Mesodermal cell (in vitro differentiated cells): ENCODE results near the gene OR12D1.

Source experiments
- H3K27ac ChIP-seq: 2 replicates; pipeline ENCODE4 v1.7.0; 2013; ENCODE audit warnings: mild to moderate bottlenecking, low read depth, low read length, moderate library complexity; ENCODE audit not compliant: severe bottlenecking
- H3K36me3 ChIP-seq: 2 replicates; pipeline ENCODE4 v1.7.1; 2013; ENCODE audit warnings: mild to moderate bottlenecking, low read length, moderate library complexity; ENCODE audit not compliant: control insufficient read depth, insufficient read depth
- H3K4me1 ChIP-seq: one replicate; pipeline ENCODE4 v1.7.1; 2013; ENCODE audit warnings: mild to moderate bottlenecking, low read length; ENCODE audit not compliant: insufficient read depth, control insufficient read depth, poor library complexity, severe bottlenecking
- H3K4me3 ChIP-seq: 2 replicates; pipeline ENCODE4 v1.7.0; 2013; ENCODE audit warnings: low read length, control low read depth, mild to moderate bottlenecking; ENCODE audit not compliant: insufficient read depth, poor library complexity, severe bottlenecking; ENCODE audit errors: extremely low read depth
- H3K9me3 ChIP-seq: 2 replicates; pipeline ENCODE4 v1.7.1; 2013; ENCODE audit warnings: mild to moderate bottlenecking, low read length, moderate library complexity; ENCODE audit not compliant: control insufficient read depth
- WGBS, 2 experiments: methylation state at CpG; one replicate each; pipeline ENCODE4 v1.1.5; 2013; ENCODE audit warnings: missing lambda C conversion rate in 2 of 2; ENCODE audit not compliant: insufficient coverage in 2 of 2; 5-methylcytosine and 5-hydroxymethylcytosine counted together

OR12D1 gene

DNA sequence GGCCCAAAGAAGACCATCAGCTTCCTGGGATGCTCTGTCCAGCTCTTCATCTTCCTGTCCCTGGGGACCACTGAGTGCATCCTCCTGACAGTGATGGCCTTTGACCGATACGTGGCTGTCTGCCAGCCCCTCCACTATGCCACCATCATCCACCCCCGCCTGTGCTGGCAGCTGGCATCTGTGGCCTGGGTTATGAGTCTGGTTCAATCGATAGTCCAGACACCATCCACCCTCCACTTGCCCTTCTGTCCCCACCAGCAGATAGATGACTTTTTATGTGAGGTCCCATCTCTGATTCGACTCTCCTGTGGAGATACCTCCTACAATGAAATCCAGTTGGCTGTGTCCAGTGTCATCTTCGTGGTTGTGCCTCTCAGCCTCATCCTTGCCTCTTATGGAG is 47.3 kb downstream of the OR12D1 start:
- WGBS, 2 experiments = 92 to 94% methylated on average over 4 to 5 of the region's 6 CpGs
- no peaks in the 10 kb centered on the region for H3K36me3 ChIP-seq
- no peak overlapping the region for H3K4me3 ChIP-seq
- no peaks in the 10 kb centered on the region for H3K4me1 ChIP-seq
- H3K27ac ChIP-seq = no peak overlapping the region
- H3K9me3 ChIP-seq = no peaks in the 10 kb centered on the region

- no peak overlapping the region for H3K4me3 ChIP-seq
- H3K36me3 ChIP-seq = no peaks in the 10 kb centered on the region
- WGBS, 2 experiments = 89 to 93% methylated on average over 1 to 2 of the region's 2 CpGs
- no peaks in the 10 kb centered on the region for H3K9me3 ChIP-seq
- H3K27ac ChIP-seq = no peak overlapping the region
- no peaks in the 10 kb centered on the region for H3K4me1 ChIP-seq
These were observed 50.6 kb downstream of the OR12D1 start for GRCh38 chr6:29465279-29465678.

- WGBS, 2 experiments = 83 to 100% methylated on average over 1 to 2 of the region's 2 CpGs
- Histone ChIP-seq H3K27ac (no peak overlapping the region), H3K4me3 (no peak overlapping the region), H3K36me3 (no peaks in the 10 kb centered on the region), H3K9me3 (no peaks in the 10 kb centered on the region), H3K4me1 (no peaks in the 10 kb centered on the region)
These were observed 51.1 kb downstream of the OR12D1 start for GRCh38 chr6:29465801-29466200.

GRCh38 chr6:29466241-29466640 is 51.5 kb downstream of the OR12D1 start:
- WGBS, 2 experiments = 81 to 100% methylated on average over 2 to 3 of the region's 6 CpGs
- no peaks in the 10 kb centered on the region for H3K36me3 ChIP-seq
- H3K4me3 ChIP-seq = no peak overlapping the region
- H3K4me1 ChIP-seq = no peaks in the 10 kb centered on the region
- no peaks in the 10 kb centered on the region for H3K9me3 ChIP-seq
- H3K27ac ChIP-seq = peak overlapping the region; percentile 55
